Cardiac fibroblast (primary cell): ENCODE measurements around the gene C1orf141.

ENCODE experiments used
- DNase-seq, 2 donors: peaks; one replicate each; pipeline versions ENCODE4 v3.0.0 to v3.0.0-alpha.2; 2010; ENCODE audit warnings: low read depth in 2 of 2
- H3K4me3 ChIP-seq, 2 donors: replicated peaks in 1 of 2; 1 replicate in 1 of 2; 2 replicates in 1 of 2; pipeline ENCODE4 v1.5.1; 2011; ENCODE audit warnings: low read depth in 2 of 2, low read length in 2 of 2, mild to moderate bottlenecking in 2 of 2, moderate library complexity in 1 of 2
- TF ChIP-seq, protein P1 (sequence below): IDR thresholded peaks from one replicate; pipeline ENCODE4 v1.5.1; 2011; ENCODE audit warnings: low read depth, mild to moderate bottlenecking, low read length, inconsistent platforms

C1orf141 gene

DNA sequence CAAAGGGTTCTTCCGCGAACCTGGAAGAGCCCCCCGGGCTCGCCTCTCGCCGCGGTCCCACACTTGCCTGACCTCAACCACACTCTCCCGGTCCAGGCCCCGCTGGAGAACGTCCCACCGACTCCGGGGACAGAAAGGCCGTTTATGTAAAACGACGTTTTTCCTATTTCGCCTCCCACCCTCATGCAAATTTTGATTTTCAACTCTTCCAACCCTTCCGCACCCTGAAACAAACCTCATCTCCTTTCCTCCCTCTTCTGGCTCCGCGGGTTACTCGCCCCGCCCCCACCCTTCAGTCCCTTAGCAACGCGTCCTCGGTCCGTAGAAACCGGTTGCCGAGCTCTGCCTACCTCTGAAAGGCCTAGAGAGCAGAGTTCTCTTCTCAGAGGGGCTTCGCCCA is at the start of gene C1orf141:
Gene C1orf141 (minus strand): TSS at position 276 of the 400 bp plus-strand sequence. CDS start 7,730 bp downstream, outside the sequence.
- peak within 1 kb of the TSS in 1 of 2 donors; percentile 6 for H3K4me3 ChIP-seq
- TF ChIP-seq, protein P1, sequence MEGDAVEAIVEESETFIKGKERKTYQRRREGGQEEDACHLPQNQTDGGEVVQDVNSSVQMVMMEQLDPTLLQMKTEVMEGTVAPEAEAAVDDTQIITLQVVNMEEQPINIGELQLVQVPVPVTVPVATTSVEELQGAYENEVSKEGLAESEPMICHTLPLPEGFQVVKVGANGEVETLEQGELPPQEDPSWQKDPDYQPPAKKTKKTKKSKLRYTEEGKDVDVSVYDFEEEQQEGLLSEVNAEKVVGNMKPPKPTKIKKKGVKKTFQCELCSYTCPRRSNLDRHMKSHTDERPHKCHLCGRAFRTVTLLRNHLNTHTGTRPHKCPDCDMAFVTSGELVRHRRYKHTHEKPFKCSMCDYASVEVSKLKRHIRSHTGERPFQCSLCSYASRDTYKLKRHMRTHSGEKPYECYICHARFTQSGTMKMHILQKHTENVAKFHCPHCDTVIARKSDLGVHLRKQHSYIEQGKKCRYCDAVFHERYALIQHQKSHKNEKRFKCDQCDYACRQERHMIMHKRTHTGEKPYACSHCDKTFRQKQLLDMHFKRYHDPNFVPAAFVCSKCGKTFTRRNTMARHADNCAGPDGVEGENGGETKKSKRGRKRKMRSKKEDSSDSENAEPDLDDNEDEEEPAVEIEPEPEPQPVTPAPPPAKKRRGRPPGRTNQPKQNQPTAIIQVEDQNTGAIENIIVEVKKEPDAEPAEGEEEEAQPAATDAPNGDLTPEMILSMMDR = no peak
- peak; percentile 27 to 60 for DNase-seq

DNA sequence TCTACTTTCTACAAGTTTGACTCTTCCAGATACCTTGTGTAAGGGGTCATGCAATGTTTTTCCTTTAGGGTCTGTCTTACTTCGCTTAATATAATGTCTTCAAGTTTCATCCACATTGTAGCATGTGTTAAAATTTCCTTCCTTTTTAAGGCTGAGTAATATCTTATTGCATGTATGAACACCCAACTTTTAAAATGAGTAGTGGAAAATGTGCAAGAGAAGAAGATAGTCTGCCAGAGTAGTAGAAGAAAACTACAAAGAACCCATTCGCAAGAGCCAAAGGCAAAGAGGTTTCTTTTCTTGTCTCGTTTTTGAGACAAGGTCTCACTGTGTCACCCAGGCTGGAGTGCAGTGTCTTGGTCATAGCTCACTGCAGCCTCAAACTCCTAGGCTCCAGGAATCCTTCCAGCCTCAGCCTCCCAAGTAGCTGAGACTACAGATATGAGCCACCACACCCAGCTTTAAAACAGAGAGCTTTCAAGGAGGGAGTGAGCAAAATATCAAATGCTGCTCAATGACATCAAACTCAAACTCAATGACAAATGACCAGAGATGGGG is 40.8 kb upstream of the C1orf141 start:
- no peak for DNase-seq
- H3K4me3 ChIP-seq = no peak overlapping the region
- TF ChIP-seq, protein P1 = no peak

DNA sequence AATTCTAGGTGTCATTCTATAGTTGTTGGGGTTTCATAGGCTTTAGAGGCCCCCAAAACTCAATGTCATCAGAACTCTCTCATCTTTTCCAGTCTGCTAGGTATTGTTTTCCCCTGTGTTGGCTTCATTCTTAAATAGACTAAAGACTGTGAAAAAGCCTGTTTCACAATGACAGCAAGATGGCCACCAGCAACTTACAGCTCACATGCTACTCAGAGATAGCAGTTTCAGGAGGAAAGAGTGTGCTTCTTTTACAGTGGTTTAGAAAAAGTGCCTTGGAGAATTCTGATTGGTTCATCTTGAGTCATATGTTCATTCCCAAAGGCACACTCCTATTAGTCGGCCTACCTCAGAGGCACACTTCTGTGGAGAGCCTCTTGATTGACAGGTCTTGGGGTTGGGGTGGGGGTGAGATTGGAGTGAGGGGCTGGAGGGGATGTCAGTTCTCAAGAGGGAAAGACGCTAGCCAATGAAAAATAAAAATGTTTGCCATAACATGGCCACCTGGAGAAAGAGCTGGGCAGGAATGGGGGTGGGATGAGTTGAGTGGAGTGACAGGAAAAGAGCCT is 40.0 kb upstream of the C1orf141 start:
- TF ChIP-seq, protein P1 = no peak
- no peak for DNase-seq
- H3K4me3 ChIP-seq = no peak overlapping the region

DNA sequence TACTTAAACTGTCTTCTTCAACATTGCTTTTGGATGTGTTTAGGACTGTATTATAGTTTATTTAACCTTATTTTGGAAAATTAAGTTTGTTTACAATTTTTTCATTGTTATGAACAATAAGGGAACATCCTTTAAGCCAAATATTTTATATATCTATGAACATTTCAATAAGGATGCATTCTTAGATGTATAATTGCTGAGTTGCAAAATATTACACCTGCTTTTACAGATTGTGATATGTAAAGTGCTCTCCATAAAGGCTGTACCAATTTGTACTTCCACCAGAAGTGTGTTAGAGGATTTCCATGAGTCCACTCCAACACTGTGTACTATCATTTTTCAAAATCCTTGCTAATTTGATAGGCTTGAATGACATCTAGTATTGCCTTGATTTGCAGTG is 39.2 kb upstream of the C1orf141 start:
- TF ChIP-seq, protein P1 = no peak
- no peak for DNase-seq
- H3K4me3 ChIP-seq = no peak overlapping the region

DNA sequence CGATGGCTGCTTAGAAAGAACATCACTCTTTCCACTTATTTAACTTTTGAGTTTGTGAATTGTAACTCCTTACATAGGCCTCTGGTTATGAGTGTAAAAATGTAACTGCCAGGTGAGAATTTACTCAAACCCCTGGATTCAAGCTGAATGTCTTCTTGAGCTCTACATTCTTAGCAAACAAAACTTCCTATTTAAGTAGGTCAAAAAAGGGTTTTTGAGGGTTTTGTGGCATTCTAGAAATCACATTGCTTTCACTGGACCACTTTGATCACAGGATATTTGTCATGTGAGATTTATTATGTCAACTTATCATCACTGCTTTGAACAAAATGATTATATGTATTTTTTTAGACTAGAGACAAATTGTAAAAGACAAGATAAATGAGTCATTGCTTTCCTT is 37.2 kb upstream of the C1orf141 start:
- no peak overlapping the region for H3K4me3 ChIP-seq
- DNase-seq = no peak
- TF ChIP-seq, protein P1 = no peak

DNA sequence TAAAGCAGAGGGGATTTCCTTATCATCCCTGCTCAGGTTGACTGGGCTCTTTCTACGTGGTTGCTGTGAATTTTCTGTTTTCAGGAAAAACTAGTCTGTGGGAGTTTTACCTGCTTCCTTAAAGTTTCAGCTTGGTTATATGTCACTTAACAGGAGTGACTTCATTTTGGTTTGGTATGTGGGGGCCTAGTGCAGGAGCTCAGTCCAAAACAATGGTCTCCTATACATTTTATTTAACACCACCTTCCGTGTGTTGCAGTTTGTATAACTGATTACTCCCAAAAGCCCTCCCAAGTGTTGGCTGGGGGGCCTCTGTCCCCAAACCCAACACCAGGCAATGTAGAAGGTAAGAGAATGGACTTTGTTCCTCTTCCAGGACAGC is 36.8 kb upstream of the C1orf141 start:
- H3K4me3 ChIP-seq = no peak overlapping the region
- no peak for DNase-seq
- TF ChIP-seq, protein P1 = no peak
